ENCODE measurements around the gene NCAM2. TPM values are rescaled to one million over a fixed set of nuclear protein-coding genes. Genes with fewer than 3 reads are reported as not detected.

Gene NCAM2
- total and polyA plus RNA-seq, 2 of the 4 experiments (the other 2 are of a cell fraction), result 2.7 to 5.0 TPM

DNA sequence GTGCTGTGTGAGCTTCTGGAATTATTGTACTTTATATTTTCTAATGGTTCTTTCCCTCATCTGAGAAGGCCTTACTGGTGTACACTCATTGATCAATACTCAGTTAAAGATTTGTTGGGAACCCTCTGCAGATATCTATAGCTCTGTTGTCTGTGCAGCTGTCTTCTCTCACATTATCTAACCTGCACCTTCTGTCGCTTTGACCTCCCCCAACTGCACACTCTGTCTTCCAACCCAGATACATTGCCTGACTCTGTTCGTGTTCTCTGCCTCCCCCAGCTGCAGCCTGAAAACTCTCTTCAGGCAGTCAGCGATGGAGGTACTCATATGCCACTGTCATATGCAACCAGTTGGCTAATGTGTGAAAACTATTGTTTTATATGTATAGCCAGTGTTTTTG is 334.3 kb downstream of the NCAM2 start:
- no peaks in the 10 kb centered on the region for H3K27me3 ChIP-seq (ENCODE audit: control insufficient read depth, insufficient read depth, low read length)
- TF ChIP-seq POLR2A (IDR thresholded peaks at IDR 0.05; ENCODE audit: low read depth, low read length) (no peak), BHLHE40 (IDR thresholded peaks at IDR 0.05; ENCODE audit: low read depth, low read length) (no peak), RAD21 (IDR thresholded peaks at IDR 0.05; ENCODE audit: low read length) (no peak), RFX5 (IDR thresholded peaks at IDR 0.05; ENCODE audit: low read depth, low read length) (no peak), SMC3 (IDR thresholded peaks at IDR 0.05; ENCODE audit: low read depth, low read length) (no peak), FOS (IDR thresholded peaks at IDR 0.05; ENCODE audit: low read depth, low read length) (no peak), MXI1 (IDR thresholded peaks at IDR 0.05; ENCODE audit: borderline replicate concordance, low read depth, low read length) (no peak), MAZ (IDR thresholded peaks at IDR 0.05; ENCODE audit: borderline replicate concordance, low read depth, low read length) (no peak)
- TF ChIP-seq, protein P1, sequence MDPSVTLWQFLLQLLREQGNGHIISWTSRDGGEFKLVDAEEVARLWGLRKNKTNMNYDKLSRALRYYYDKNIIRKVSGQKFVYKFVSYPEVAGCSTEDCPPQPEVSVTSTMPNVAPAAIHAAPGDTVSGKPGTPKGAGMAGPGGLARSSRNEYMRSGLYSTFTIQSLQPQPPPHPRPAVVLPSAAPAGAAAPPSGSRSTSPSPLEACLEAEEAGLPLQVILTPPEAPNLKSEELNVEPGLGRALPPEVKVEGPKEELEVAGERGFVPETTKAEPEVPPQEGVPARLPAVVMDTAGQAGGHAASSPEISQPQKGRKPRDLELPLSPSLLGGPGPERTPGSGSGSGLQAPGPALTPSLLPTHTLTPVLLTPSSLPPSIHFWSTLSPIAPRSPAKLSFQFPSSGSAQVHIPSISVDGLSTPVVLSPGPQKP (IDR thresholded peaks at IDR 0.05; ENCODE audit: borderline replicate concordance, low read depth, low read length), result no peak
- ChIA-PET CTCF (no interaction called here), POLR2A (ENCODE audit: unreplicated experiment) (no interaction called here)
- no peak overlapping the region for H3K4me3 ChIP-seq (ENCODE audit: insufficient read depth, low read depth, low read length)
- no peak overlapping the region for H3K14ac ChIP-seq (replicated peaks; ENCODE audit: low read depth, low read length)
- no peak overlapping the region for H2AK9ac ChIP-seq (replicated peaks; ENCODE audit: low read depth, low read length, poor library complexity)
- H4K8ac ChIP-seq (ENCODE audit: low read depth in 2 of 2, low read length in 2 of 2), result no peak overlapping the region
- H3K36me3 ChIP-seq (ENCODE audit: control insufficient read depth, insufficient read depth, low read length), result no peaks in the 10 kb centered on the region
- BruUV-seq (replicated peaks), result no TSS peak
- H3K18ac ChIP-seq (ENCODE audit: low read depth, low read length), result no peak overlapping the region
- intact Hi-C loops (cut with micrococcal nuclease) (no loop called here), in situ Hi-C loops (cut with MboI; ENCODE audit: low sequenced_read_pairs) (no loop called here), dilution Hi-C loops (cut with HindIII; ENCODE audit: low sequenced_read_pairs, unreplicated experiment) (no loop called here)
- no peak overlapping the region for H2BK5ac ChIP-seq (ENCODE audit: low read depth, low read length, poor library complexity, severe bottlenecking)
- H3K56ac ChIP-seq (ENCODE audit: extremely low read depth, insufficient read depth, low read length), result no peak overlapping the region
- H3K4me1 ChIP-seq (ENCODE audit: control insufficient read depth, insufficient read depth, low read length), result no peaks in the 10 kb centered on the region
- no peak overlapping the region for H2AK5ac ChIP-seq (ENCODE audit: low read depth, low read length)
- no peaks in the 10 kb centered on the region for H4K20me1 ChIP-seq (ENCODE audit: insufficient read depth, low read length)
- H2AFZ ChIP-seq (replicated peaks; ENCODE audit: low read length, poor library complexity), result no peak overlapping the region
- H2BK15ac ChIP-seq (ENCODE audit: low read depth, low read length), result no peak overlapping the region
- no peak overlapping the region for H3K27ac ChIP-seq (ENCODE audit: insufficient read depth, low read length)
- no peaks in the 10 kb centered on the region for H3K79me1 ChIP-seq (ENCODE audit: low read depth in 1 of 2, low read length in 2 of 2)
- H3K23ac ChIP-seq (ENCODE audit: low read depth, low read length), result no peak overlapping the region
- no peak overlapping the region for H4K5ac ChIP-seq (ENCODE audit: low read depth, low read length)
- H2BK20ac ChIP-seq (ENCODE audit: low read depth, low read length), result no peak overlapping the region
- H3K4ac ChIP-seq (ENCODE audit: low read depth, low read length), result no peak overlapping the region
- H3K9me1 ChIP-seq (ENCODE audit: insufficient read depth, low read length), result no peaks in the 10 kb centered on the region
- no peak overlapping the region for H4K91ac ChIP-seq (ENCODE audit: insufficient read depth, low read depth, low read length)
- DNase-seq, result no peak
- H3K9ac ChIP-seq (ENCODE audit: low read depth, low read length), result no peak overlapping the region
- no peaks in the 10 kb centered on the region for H3K9me3 ChIP-seq (ENCODE audit: control insufficient read depth, insufficient read depth, low read length)
- ATAC-seq (ENCODE audit: low read depth), result no peak
- H3K4me2 ChIP-seq (ENCODE audit: low read depth, low read length), result no peak overlapping the region
- WGBS, 2 experiments (ENCODE audit: extremely low coverage in 2 of 2, insufficient read length in 1 of 2), result no CpG with 5 or more reads among the region's 3 CpGs
- no peak overlapping the region for H2BK120ac ChIP-seq (ENCODE audit: low read depth, low read length)
